ENCODE data around the gene TAGLN3. TPM values are rescaled to one million over a fixed set of nuclear protein-coding genes. Genes with fewer than 3 reads are reported as not detected.

TAGLN3 gene
- total RNA-seq, 1 donor from 2014 or later = 0.60 TPM

GRCh38 chr3:112053229-112053628 lies 54.5 kb downstream of the TAGLN3 start:
- Mint-ChIP-seq H3K9me3 (no peaks in the 10 kb centered on the region), H3K36me3 (no peaks in the 10 kb centered on the region), H3K27me3 (ENCODE audit: low read depth) (no peaks in the 10 kb centered on the region), H3K4me1 (peaks cover 18% of the 10 kb centered on the region), H3K4me3 (no peak overlapping the region), H3K27ac (no peak overlapping the region)
- no peak for DNase-seq (ENCODE audit: low spot score in 2 of 2, unreplicated experiment in 2 of 2)
- TF ChIP-seq CTCF (IDR thresholded peaks at IDR 0.05; ENCODE audit: unreplicated experiment) = no peak

GRCh38 chr3:112056451-112056929 lies 57.8 kb downstream of the TAGLN3 start:
- no peaks in the 10 kb centered on the region for H3K36me3 Mint-ChIP-seq

GRCh38 chr3:112059497-112059896 lies 60.8 kb downstream of the TAGLN3 start:
- Mint-ChIP-seq H3K36me3 (no peaks in the 10 kb centered on the region), H3K9me3 (peaks cover 5% of the 10 kb centered on the region), H3K4me1 (peaks cover 13% of the 10 kb centered on the region), H3K4me3 (no peak overlapping the region), H3K27me3 (ENCODE audit: low read depth) (no peaks in the 10 kb centered on the region), H3K27ac (peak overlapping the region; percentile 5)
- DNase-seq (ENCODE audit: low spot score in 2 of 2, unreplicated experiment in 2 of 2) = no peak
- no peak for TF ChIP-seq CTCF (IDR thresholded peaks at IDR 0.05; ENCODE audit: unreplicated experiment)

More at GRCh38 chr3:112056451-112056929, 57.8 kb downstream of the TAGLN3 start:
- Mint-ChIP-seq H3K4me3 (no peak overlapping the region), H3K4me1 (peaks cover 28% of the 10 kb centered on the region), H3K27me3 (ENCODE audit: low read depth) (no peaks in the 10 kb centered on the region), H3K9me3 (peaks cover 5% of the 10 kb centered on the region), H3K27ac (no peak overlapping the region)
- TF ChIP-seq CTCF (IDR thresholded peaks at IDR 0.05; ENCODE audit: unreplicated experiment) = no peak
- no peak for DNase-seq (ENCODE audit: low spot score in 2 of 2, unreplicated experiment in 2 of 2)

- Mint-ChIP-seq H3K4me1 (peaks cover 13% of the 10 kb centered on the region), H3K36me3 (no peaks in the 10 kb centered on the region), H3K27me3 (ENCODE audit: low read depth) (no peaks in the 10 kb centered on the region), H3K27ac (peak overlapping the region; percentile 95), H3K4me3 (no peak overlapping the region), H3K9me3 (peaks cover 5% of the 10 kb centered on the region)
- no peak for DNase-seq (ENCODE audit: low spot score in 2 of 2, unreplicated experiment in 2 of 2)
- no peak for TF ChIP-seq CTCF (IDR thresholded peaks at IDR 0.05; ENCODE audit: unreplicated experiment)
Measured at GRCh38 chr3:112061152-112061551, 62.4 kb downstream of the TAGLN3 start.

Other genes starting within 250 kb of the TAGLN3 start
- 32.4 to 37.2 TPM (median 36.0 TPM) in 3 replicates for gene PHLDB2, start 139.7 kb upstream of the TAGLN3 start, total RNA-seq
- 26.4 to 30.2 TPM (median 30.0 TPM) in 3 replicates for gene ABHD10, start 19.9 kb upstream of the TAGLN3 start, total RNA-seq
- not detected in 3 replicates for gene TMPRSS7, start 35.8 kb downstream of the TAGLN3 start, total RNA-seq
- gene C3orf52, start 87.5 kb downstream of the TAGLN3 start, total RNA-seq = 4.2 to 4.7 TPM (median 4.5 TPM) in 3 replicates
- 0.67 to 1.2 TPM (median 0.93 TPM) in 3 replicates for gene GCSAM, start 134.3 kb downstream of the TAGLN3 start, total RNA-seq

Data from mesothelial cell of epicardium (in vitro differentiated cells).